ENCODE results near the gene C17orf50. TPM values are rescaled to one million over a fixed set of nuclear protein-coding genes. Genes with fewer than 3 reads are reported as not detected.

Gene C17orf50
- total RNA-seq, 3 donors from 2014 or later: not detected

DNA sequence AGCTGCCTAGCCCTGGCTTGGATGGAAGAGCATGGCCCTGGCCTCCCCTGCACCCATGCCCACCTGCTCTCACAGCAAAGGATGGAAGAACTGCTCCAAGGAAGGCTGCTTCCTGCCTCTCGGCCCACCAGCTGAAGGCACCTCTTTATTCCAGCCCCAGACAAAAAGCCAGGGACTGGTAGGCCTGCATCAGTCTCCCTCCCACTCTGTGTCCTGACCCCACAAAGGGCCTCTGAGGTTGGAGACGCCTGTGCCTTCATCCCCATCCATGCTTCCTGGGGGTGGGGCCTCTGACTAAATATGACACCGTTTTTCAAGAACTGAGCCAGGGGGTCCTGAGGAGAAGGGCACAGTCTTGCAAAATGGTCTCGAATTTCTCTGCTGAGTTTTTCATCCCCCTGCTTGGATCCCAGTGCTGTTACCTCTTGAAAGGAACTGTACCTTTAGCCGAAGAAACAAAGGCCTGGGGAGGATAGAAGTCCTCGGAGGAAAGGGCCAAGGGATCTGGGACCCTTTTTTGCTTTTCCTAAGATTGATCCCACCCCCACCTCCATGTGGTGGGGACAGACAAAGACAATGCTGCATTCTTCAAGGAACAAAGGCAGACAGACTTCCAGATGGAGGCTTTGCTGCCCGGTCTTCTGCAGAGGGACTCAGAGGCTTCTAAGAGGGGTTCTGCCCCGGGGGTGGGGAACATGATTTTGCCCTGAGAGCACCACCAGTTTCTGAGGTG, 5.2 kb downstream of the C17orf50 start:
- H3K4me1 ChIP-seq (ENCODE audit: low read depth): peaks cover 8% of the 10 kb centered on the region

DNA sequence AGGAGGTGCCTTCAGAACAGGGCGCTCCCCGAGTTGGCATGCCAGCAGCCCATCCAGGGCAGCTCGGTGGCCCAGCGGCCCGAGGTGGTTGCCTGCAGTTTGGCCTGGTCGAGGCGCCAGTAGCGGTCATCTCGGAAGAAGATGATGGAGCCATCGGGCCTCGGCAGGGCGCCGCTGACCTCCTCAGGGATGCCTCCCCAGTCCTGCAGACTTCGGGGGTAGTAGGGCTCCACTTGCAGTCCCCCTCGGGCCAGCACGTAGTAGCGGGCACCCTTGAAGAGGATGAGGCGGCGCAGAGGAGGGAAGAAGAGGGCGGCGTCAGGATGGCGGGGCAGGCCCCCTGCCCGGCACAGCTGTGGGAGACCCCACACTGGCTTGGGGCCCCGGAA, 5.8 kb downstream of the C17orf50 start:
- no peaks in the 10 kb centered on the region for H3K9me3 ChIP-seq
- DNase-seq (no peak), ATAC-seq (no peak)
- H3K36me3 ChIP-seq (ENCODE audit: low read depth): no peaks in the 10 kb centered on the region
- intact Hi-C loops (cut with DNase I, micrococcal nuclease): loop anchor here (2.0 to 5.0 kb wide), 2 partner anchors 38 to 41 kb away; partner anchors contain the start of gene TAF15 (in 1 of the 2)
- TF ChIP-seq, protein P1, sequence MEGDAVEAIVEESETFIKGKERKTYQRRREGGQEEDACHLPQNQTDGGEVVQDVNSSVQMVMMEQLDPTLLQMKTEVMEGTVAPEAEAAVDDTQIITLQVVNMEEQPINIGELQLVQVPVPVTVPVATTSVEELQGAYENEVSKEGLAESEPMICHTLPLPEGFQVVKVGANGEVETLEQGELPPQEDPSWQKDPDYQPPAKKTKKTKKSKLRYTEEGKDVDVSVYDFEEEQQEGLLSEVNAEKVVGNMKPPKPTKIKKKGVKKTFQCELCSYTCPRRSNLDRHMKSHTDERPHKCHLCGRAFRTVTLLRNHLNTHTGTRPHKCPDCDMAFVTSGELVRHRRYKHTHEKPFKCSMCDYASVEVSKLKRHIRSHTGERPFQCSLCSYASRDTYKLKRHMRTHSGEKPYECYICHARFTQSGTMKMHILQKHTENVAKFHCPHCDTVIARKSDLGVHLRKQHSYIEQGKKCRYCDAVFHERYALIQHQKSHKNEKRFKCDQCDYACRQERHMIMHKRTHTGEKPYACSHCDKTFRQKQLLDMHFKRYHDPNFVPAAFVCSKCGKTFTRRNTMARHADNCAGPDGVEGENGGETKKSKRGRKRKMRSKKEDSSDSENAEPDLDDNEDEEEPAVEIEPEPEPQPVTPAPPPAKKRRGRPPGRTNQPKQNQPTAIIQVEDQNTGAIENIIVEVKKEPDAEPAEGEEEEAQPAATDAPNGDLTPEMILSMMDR (IDR thresholded peaks at IDR 0.05): no peak
- peaks cover 8% of the 10 kb centered on the region for H3K4me1 ChIP-seq (ENCODE audit: low read depth)
- H3K4me3 ChIP-seq: no peak overlapping the region

More for the DNA sequence above, 5.2 kb downstream of the C17orf50 start:
- H3K4me3 ChIP-seq: no peak overlapping the region
- DNase-seq (no peak), ATAC-seq (no peak)
- H3K36me3 ChIP-seq (ENCODE audit: low read depth): no peaks in the 10 kb centered on the region
- intact Hi-C loops (cut with DNase I, micrococcal nuclease): loop anchor here (2.0 to 5.0 kb wide), 2 partner anchors 39 to 41 kb away; partner anchors contain the start of gene TAF15 (in 1 of the 2)
- TF ChIP-seq, protein P1 (IDR thresholded peaks at IDR 0.05): no peak
- no peaks in the 10 kb centered on the region for H3K9me3 ChIP-seq

DNA sequence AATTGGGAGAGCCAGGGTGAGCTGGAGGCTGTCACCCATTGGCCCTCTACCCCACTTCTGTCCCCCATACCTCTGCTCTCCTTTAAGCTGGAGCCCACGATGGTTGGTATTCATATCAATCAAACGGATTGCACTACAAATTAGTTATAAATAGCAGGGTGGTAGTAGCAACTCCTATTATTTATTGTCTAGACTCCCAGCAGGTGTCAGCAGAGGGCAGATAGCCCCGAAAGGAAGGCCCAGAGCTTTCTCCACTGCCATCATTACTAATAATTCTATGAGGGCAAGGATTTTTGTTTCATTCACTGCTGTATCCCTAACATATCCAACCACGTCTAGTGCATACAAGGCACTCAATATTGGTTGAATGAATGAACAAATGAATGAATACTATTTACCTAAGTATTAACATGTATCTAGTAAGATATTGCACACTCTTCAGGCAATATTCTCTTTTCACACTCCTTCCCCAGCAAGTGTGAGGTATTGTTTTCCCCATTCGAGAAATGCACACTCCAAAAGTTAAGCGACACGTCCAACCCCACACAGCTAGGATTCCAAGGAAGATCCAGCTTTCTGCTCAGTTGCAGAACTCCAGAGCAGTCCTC, 6.3 kb downstream of the C17orf50 start:
- TF ChIP-seq, protein P1 (IDR thresholded peaks at IDR 0.05): no peak
- no peak for ATAC-seq
- H3K36me3 ChIP-seq (ENCODE audit: low read depth): no peaks in the 10 kb centered on the region
- intact Hi-C loops (cut with DNase I, micrococcal nuclease): loop anchor here (2.0 to 5.0 kb wide), 2 partner anchors 38 to 40 kb away; partner anchors contain the start of gene TAF15 (in 1 of the 2)
- H3K4me3 ChIP-seq: no peak overlapping the region
- no peak for DNase-seq
- no peaks in the 10 kb centered on the region for H3K9me3 ChIP-seq
- H3K4me1 ChIP-seq (ENCODE audit: low read depth): peaks cover 8% of the 10 kb centered on the region

DNA sequence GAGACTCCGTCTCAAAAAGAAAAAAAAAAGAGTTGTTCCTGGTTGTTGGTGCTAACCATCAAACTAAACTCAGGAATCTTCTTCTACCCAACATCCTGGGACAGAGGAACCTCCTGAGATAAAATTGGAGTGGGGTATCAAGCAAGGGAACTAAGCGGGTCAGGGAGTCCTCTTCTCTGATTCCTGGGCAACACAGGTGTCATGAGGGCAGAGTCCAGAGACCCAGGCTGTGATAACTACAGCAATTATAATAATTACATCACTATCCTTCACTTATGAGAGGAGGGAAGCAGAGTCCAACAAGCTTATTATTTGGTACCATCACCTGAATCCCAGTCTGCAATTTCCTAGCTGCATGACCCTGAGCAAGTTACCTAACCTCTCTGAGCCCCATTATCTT, 8.1 kb downstream of the C17orf50 start:
- no peak overlapping the region for H3K4me3 ChIP-seq
- peaks cover 8% of the 10 kb centered on the region for H3K4me1 ChIP-seq (ENCODE audit: low read depth)
- DNase-seq (no peak), ATAC-seq (no peak)
- intact Hi-C loops (cut with DNase I, micrococcal nuclease): loop anchor here in 1 of 2 donors (5.0 kb wide), 1 partner anchor 39 kb away; the partner anchor contains the start of gene TAF15
- H3K9me3 ChIP-seq: no peaks in the 10 kb centered on the region
- H3K36me3 ChIP-seq (ENCODE audit: low read depth): no peaks in the 10 kb centered on the region
- TF ChIP-seq, protein P1 (IDR thresholded peaks at IDR 0.05): no peak

DNA sequence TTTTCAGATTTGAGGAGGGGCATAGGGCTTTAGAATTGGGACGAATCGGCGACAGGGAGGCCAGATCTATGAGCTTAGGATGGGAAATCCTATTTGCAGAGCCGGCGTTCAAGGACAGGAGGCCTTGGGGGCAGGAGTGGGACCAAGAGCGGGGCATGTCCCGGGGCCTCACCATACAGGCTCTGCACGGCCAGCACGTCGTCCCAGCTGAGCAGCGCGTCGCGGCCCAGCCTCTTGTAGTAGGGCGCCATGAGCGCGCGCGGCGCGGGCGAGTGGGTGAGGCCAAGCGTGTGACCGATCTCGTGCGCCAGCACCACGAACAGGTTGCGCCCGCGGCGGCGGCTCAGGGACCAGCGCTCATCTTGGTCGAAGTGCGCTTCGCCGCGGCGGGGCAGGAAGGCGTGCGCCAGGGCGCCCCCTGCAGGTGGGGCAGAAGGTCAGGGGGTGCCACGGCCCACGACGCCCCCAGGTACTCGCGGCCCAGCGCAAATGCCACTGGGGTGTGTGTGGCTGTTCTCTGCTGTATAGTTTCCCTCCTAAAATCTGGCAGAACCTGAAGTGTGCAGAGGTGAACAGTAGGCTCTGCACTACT, 9.3 kb downstream of the C17orf50 start:
- H3K36me3 ChIP-seq (ENCODE audit: low read depth): no peaks in the 10 kb centered on the region
- ATAC-seq (no peak), DNase-seq (no peak)
- TF ChIP-seq, protein P1 (IDR thresholded peaks at IDR 0.05): no peak
- peaks cover 7% of the 10 kb centered on the region for H3K4me1 ChIP-seq (ENCODE audit: low read depth)
- intact Hi-C loops (cut with DNase I, micrococcal nuclease): loop anchor here in 1 of 2 donors (5.0 kb wide), 1 partner anchor 37 kb away; the partner anchor contains the start of gene TAF15
- H3K4me3 ChIP-seq: no peak overlapping the region
- H3K9me3 ChIP-seq: no peaks in the 10 kb centered on the region
